Putamen (tissue), 1 donor: ENCODE data around the gene PRKCA.

ENCODE experiments used
- DNase-seq: peaks from one replicate; pipeline ENCODE4 v3.0.0-alpha.2; 2016; ENCODE audit warnings: low spot score

PRKCA gene

DNA sequence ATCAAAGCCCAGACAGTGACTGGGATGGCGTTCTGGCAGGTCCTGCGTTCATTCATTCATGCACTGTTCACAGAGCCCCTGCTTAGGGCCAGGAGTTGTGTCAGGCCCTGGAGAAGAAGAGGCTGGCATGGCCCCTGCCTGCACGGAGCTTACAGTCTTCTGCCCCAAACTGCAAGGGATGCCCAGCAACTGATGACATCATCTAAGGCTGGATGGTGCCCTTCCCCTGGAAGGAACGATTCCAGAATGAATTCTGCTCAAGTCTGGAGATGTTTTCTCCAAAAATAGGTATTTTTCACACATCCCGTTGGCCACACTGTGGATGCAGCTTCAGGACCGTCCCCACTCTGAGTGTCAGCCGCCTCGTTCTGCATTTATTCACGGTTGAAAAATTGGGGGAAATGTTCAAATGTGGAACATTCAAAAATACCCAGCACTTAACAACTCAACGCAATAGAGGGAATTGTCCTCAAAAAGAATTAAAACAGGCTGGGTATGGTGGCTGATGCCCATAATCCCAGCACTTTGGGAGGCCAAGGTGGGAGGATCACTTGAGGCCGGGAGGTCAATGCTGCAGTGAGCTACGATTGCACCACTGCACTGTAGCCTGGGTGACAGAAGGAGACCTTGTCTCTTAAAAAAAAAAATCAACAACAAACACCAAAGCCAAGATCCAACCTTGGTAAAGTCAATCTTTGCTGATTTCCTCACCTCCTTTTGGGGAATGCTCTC, 508.7 kb downstream of the PRKCA start:
- no peak for DNase-seq

DNA sequence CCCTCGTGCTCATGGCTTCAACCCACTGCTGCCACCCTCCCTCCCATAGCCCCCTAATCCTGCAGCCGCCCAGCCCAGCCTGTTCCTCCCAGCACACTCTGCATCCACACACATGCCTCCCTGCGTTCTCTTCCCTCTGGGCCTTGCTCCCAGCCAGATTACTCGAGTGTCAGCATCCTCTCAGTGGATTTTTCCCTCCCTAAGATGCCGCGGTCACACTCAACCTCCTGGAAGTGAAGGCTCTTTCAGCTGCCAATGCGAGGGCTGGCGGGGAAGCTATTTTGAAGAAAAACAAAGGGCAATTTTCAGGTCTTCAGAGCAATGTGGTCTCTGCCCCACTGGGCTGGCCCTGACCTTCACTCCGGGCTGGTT, 509.3 kb downstream of the PRKCA start:
- no peak for DNase-seq

DNA sequence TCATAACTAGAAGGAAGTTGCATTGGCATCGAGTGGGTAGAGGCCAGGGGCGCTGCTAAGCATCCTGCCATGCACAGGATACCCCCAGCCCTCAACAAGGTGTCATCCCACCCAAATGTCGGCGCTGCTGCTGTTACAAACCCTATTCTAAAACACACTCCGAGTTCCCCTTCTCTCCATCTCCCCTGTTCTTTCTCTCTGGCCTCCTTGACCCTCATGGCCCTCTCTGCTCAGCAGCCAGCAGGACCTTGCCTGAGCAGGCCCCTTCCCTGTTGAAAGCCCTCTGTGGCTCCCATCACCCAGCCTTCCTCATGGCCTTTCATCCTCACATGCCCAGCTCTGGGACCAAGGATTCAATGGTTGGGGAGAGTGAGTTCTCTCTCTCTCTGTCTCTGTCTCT, 510.2 kb downstream of the PRKCA start:
- no peak for DNase-seq

- no peak for DNase-seq
These were observed 510.9 kb downstream of the PRKCA start for GRCh38 chr17:66813296-66813695.

- no peak for DNase-seq
These were observed 511.6 kb downstream of the PRKCA start for GRCh38 chr17:66814026-66814425.

GRCh38 chr17:66814570-66814969, 512.2 kb downstream of the PRKCA start:
- no peak for DNase-seq

- no peak for DNase-seq
These were observed 515.3 kb downstream of the PRKCA start for GRCh38 chr17:66817750-66818149.

- DNase-seq, result no peak
These were observed 517.1 kb downstream of the PRKCA start for GRCh38 chr17:66819466-66819865.

DNA sequence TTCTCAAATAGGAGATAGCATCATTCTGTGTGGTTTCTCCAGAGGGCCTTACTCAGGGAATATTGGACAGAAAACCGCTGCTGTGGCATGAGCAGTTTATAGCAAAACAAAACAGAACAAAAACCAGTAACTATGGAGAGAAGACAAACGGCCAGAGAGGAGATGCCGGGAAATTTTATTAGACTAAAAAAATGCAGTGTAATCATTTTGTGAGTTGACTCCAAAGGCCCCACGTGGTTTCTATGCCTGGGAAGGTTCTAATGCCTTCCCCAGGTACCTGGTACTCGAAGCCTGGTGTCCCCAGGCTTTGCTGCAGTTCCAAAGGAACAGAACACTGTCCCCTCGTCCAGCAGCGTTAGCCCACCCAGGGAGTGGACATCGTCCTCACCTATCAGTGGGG, 519.6 kb downstream of the PRKCA start:
- DNase-seq, result no peak

GRCh38 chr17:66826856-66827255, 524.4 kb downstream of the PRKCA start:
- DNase-seq, result no peak

DNA sequence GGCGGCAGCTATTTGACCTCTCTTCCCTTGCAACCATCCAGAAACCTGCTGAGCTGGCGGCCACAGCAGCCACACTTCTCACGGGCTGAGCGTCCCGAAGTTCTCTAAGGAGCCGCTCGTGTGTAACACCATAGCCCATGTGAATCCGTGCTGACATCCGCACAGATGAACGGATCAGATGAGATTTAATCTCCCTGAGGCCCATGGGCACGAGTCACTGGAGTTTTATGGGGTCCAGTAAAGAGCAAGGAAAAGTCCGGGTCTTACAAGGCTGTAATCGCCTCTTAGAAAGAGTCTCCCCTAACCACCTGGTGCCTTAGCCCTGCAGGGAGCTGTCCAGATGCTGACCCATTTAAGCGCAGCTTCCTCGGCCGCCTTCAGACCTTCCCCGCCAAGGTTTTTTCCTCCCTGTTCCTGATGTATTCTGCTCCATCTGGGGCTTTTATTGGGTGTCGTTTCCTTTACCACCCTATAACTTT, 527.0 kb downstream of the PRKCA start:
- DNase-seq, result no peak

DNA sequence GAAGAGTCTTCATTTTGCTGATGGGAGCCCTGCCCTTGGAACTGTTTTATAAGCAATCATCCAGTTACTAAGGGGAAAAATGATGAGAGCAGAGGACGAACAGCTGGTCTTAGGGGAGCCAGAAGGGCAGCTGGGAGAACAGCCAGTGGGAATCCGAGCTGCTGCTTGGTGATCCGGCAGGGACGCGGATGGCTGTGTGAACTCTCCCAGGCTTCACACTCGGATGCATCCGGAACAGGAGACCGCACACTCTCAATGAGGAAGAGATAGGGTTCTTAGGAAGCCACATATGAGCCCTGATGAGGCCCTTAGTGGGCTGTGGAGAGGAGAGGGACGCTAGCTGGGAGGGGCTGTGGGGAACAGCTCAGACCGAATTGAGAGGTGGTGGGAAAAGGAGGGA, 527.5 kb downstream of the PRKCA start:
- no peak for DNase-seq

DNA sequence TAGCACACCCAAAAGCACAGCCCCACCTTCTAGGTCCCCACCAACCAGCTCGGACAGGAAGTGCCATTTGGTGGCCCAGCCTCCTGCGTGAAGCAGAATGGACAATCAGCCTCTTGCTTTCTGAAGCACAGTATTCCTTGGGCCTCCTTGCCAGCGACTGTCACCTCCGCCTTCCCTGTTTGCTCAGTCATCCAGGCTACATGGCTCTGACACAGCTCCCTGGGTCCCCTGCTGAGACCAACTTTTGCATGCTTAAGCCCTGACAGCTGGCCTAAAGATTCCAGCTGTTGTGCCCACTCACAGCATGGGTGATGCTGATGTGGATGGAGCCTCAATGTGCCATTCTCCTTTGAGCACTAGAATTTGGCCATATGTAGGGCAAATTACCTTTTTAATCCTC, 528.0 kb downstream of the PRKCA start:
- no peak for DNase-seq

DNA sequence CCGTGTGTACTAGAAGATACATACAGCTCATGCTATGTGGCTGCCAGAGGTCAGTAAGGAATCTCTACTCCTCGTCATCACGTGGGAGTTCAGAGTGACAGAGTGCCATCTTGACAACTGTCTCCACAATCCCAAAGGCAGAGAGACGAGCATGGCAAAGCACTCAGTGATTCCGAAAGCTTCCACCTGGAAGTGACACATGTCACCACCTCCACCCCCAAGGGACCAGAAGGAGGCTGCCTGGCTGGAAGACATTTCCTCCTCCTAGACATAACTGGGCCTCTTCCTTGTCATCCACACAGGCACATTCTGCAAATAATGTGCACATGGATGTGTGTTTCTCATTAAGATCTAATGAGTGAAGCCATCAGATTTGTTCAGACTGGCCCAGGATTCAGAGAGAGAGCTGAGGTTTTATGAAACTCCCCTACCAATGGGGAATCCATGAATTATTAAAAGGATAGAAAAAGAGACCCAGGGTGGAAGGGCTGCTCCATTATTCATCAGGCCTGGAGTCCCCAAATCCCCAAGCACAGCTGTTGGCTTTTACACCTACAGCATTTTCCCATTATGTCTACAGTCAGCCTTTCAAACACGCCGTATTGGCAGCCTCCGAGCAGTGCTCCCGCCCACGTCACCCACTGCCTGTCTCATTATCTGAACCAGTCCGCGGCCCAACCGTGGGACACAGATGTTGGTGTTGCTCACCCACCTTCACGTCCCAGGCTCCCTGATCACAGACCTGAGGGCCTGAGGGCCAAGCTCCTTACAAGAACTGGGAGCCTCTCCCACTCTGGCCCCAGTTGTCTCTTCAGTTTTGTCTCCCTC, 529.2 kb downstream of the PRKCA start:
- no peak for DNase-seq

GRCh38 chr17:66833201-66833600, 530.8 kb downstream of the PRKCA start:
- DNase-seq, result no peak

GRCh38 chr17:66834426-66834918, 532.1 kb downstream of the PRKCA start:
- DNase-seq, result no peak

DNA sequence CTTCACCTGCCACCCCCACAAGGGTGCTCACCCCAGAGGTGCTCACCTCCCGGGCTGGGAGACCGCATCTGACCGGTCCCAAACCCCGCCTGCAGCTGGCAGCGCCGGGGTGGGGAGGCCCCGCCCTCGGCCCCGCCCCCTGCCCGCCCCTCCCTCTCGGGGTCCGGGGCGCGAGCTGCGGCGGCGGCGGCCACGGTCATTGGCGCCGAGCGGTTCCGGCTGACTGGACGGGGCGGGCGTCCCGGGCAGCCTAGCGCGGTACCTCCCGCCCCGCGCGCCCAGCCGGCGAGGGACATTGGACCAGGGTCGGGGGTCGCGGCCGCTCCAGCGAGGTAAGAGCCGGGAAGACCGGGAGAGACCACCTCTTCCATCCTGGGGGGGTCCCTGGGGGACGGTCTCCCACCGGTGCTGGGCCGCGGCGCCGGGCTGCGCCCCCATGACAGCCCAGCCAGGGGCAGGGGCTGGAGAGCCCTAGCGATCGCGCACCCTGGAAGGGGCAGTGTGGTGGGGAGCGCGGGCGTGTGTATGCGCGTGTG, 532.6 kb downstream of the PRKCA start, which contains the start of gene CACNG5:
Gene CACNG5, plus strand, starts transcription at position 199 of the 536 bp plus-strand sequence. CDS start 42,216 bp downstream, outside the sequence.
- no peak for DNase-seq

DNA sequence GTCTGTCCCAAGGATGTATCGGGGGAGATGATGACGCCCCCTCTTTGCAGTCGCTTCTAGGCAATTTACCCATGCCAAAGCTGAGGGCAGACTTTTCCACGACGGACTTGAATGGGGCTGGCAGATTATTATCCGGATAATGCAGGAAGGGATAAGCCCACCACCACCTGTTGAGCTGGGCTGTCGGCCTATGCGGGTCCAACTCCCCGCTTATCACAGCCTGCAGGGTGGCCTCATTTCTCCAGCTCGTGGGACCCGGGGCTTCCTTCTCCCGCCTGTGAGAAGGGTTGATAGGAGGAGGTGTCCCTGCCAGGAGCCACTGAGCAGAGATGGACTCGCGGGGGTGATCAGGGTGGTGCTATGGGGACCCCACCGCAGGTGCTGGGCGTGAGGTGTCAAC, 533.1 kb downstream of the PRKCA start:
- DNase-seq, result no peak

GRCh38 chr17:66836063-66837005, 533.9 kb downstream of the PRKCA start:
- DNase-seq, result no peak

DNA sequence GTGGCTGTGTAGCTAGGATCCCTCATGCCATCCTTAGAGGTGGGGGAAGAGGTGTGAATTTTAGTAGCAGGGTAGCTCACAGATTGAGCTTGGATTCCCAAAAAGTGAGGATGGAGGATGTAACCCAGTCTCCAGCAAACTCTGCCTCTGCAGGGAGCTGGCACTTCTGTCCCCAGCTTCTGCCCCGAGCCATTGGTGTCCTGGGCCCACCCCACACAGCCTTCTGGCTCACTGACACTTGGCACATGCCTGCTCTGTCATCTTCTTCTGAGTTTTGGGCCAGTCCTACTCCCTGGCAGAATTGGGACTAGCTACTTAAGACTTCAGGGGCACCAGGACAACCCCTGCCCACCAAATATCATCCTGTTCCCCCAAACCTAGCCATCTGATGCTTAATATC, 534.8 kb downstream of the PRKCA start:
- DNase-seq, result no peak

GRCh38 chr17:66837885-66838665, 535.7 kb downstream of the PRKCA start:
- no peak for DNase-seq
